Measurements from ENCODE around the gene PNKD.

The PNKD gene

GRCh38 chr2:218261423-218262236 is 8.7 kb upstream of the PNKD start:
- Histone ChIP-seq H3K4me3 (ENCODE audit: low read depth in 1 of 2, low read length in 1 of 2) (no peak overlapping the region), H3K36me3 (peaks cover 49% of the 10 kb centered on the region), H3K4me1 (ENCODE audit: control insufficient read depth in 1 of 2, insufficient read depth in 1 of 2, low read depth in 1 of 2, low read length in 1 of 2) (peaks cover 5 to 12% of the 10 kb centered on the region in 2 experiments), H3K27ac (no peak overlapping the region), H3K27me3 (no peaks in the 10 kb centered on the region), H3K9me3 (no peaks in the 10 kb centered on the region)
- TF ChIP-seq CTCF (IDR thresholded peaks at IDR 0.05) = no peak

GRCh38 chr2:218262237-218262600 is 8.1 kb upstream of the PNKD start:
- H3K36me3 ChIP-seq = peaks cover 43% of the 10 kb centered on the region
- H3K9me3 ChIP-seq = no peaks in the 10 kb centered on the region
- no peaks in the 10 kb centered on the region for H3K27me3 ChIP-seq
- no peak for TF ChIP-seq CTCF (IDR thresholded peaks at IDR 0.05)
- H3K4me3 ChIP-seq (ENCODE audit: low read depth in 1 of 2, low read length in 1 of 2) = no peak overlapping the region
- peaks cover 5 to 12% of the 10 kb centered on the region in 2 experiments for H3K4me1 ChIP-seq (ENCODE audit: control insufficient read depth in 1 of 2, insufficient read depth in 1 of 2, low read depth in 1 of 2, low read length in 1 of 2)
- H3K27ac ChIP-seq = no peak overlapping the region

- H3K36me3 ChIP-seq = peaks cover 41% of the 10 kb centered on the region
- H3K4me3 ChIP-seq (ENCODE audit: low read depth in 1 of 2, low read length in 1 of 2) = no peak overlapping the region
- H3K27ac ChIP-seq = no peak overlapping the region
Observed at GRCh38 chr2:218262631-218263586, 7.4 kb upstream of the PNKD start.

GRCh38 chr2:218263817-218264641 is 6.3 kb upstream of the PNKD start:
- H3K4me1 ChIP-seq (ENCODE audit: control insufficient read depth in 1 of 2, insufficient read depth in 1 of 2, low read depth in 1 of 2, low read length in 1 of 2) = peaks cover 4 to 5% of the 10 kb centered on the region in 2 experiments
- peaks cover 41% of the 10 kb centered on the region for H3K36me3 ChIP-seq
- no peaks in the 10 kb centered on the region for H3K27me3 ChIP-seq
- no peaks in the 10 kb centered on the region for H3K9me3 ChIP-seq
- no peak overlapping the region for H3K4me3 ChIP-seq (ENCODE audit: low read depth in 1 of 2, low read length in 1 of 2)
- H3K27ac ChIP-seq = no peak overlapping the region
- no peak for TF ChIP-seq CTCF (IDR thresholded peaks at IDR 0.05)

More at GRCh38 chr2:218262631-218263586, 7.4 kb upstream of the PNKD start:
- Histone ChIP-seq H3K9me3 (no peaks in the 10 kb centered on the region), H3K4me1 (ENCODE audit: control insufficient read depth in 1 of 2, insufficient read depth in 1 of 2, low read depth in 1 of 2, low read length in 1 of 2) (peaks cover 0 to 6% of the 10 kb centered on the region in 2 experiments), H3K27me3 (no peaks in the 10 kb centered on the region)
- no peak for TF ChIP-seq CTCF (IDR thresholded peaks at IDR 0.05)

Measured in neutrophil (primary cell).